HEK293 (cell line): Measurements from ENCODE around the gene CDC14A.

ENCODE experiments used
- CTCF ChIA-PET: fragments of 350-600 bp; formaldehyde crosslinking; extraction: SDS; loops from one replicate; lab custom pipeline; 2021; ENCODE audit warnings: antibody characterized with exemption; lab: Yijun Ruan, JAX
- POLR2A ChIA-PET: fragments of 300-600 bp; formaldehyde crosslinking; extraction: SDS; loops from one replicate; lab custom pipeline; 2020; ENCODE audit warnings: antibody characterized with exemption, inconsistent platforms; lab: Yijun Ruan, JAX
- H3K27ac ChIP-seq: fragments of 200-500 bp; sonication (Bioruptor generic); 2 replicates; pipeline ENCODE4 v1.5.1; 2014; ENCODE audit warnings: low read depth, low read length, control low read depth, inconsistent platforms; ENCODE audit errors: extremely low read depth
- H3K36me3 ChIP-seq, 2 experiments: fragments of 200-500 bp in 1 of 2; sonication (Bioruptor generic) in 1 of 2; 1 replicate in 1 of 2; 2 replicates in 1 of 2; pipeline ENCODE4 v1.5.1; 2014 to 2017; ENCODE audit warnings: inconsistent platforms in 2 of 2, low read length in 2 of 2; ENCODE audit not compliant: control insufficient read depth in 2 of 2, insufficient read depth in 1 of 2
- H3K4me1 ChIP-seq: fragments of 200-500 bp; sonication (Bioruptor generic); 2 replicates; pipeline ENCODE4 v1.5.1; 2014; ENCODE audit warnings: mild to moderate bottlenecking, low read length, inconsistent platforms; ENCODE audit not compliant: control insufficient read depth, insufficient read depth
- H3K4me3 ChIP-seq: 2 replicates; pipeline ENCODE4 v1.5.1; 2011; ENCODE audit warnings: low read depth, mild to moderate bottlenecking, control low read depth, low read length, moderate library complexity
- H3K9me3 ChIP-seq: fragments of 200-500 bp; sonication (Bioruptor generic); 2 replicates; pipeline ENCODE4 v1.5.1; 2014; ENCODE audit warnings: low read depth, low read length, inconsistent platforms; ENCODE audit not compliant: control insufficient read depth, insufficient read depth
- BCL11B ChIP-seq: fragments of 450-650 bp; formaldehyde crosslinking; IDR thresholded peaks from 2 replicates; pipeline ENCODE4 v1.5.1; 2016; ENCODE audit warnings: low read depth, missing biosample characterization, missing genetic modification characterization
- GLIS1 ChIP-seq: fragments of 450-650 bp; formaldehyde crosslinking; IDR thresholded peaks from 2 replicates; pipeline ENCODE4 v1.5.1; 2016; ENCODE audit warnings: missing biosample characterization, missing genetic modification characterization
- HIC1 ChIP-seq: fragments of 450-650 bp; formaldehyde crosslinking; IDR thresholded peaks from 2 replicates; pipeline ENCODE4 v1.5.1; 2016; ENCODE audit warnings: missing biosample characterization, missing genetic modification characterization
- KLF1 ChIP-seq: fragments of 450-650 bp; formaldehyde crosslinking; IDR thresholded peaks from 2 replicates; pipeline ENCODE4 v1.5.1; 2016; ENCODE audit warnings: missing biosample characterization, missing genetic modification characterization
- OSR2 ChIP-seq: fragments of 450-650 bp; formaldehyde crosslinking; IDR thresholded peaks from 2 replicates; pipeline ENCODE4 v1.5.1; 2016; ENCODE audit warnings: missing biosample characterization, missing genetic modification characterization
- OVOL3 ChIP-seq: fragments of 450-650 bp; formaldehyde crosslinking; IDR thresholded peaks from 2 replicates; pipeline ENCODE4 v1.5.1; 2016; ENCODE audit warnings: missing biosample characterization, missing genetic modification characterization
- PRDM6 ChIP-seq: fragments of 450-650 bp; formaldehyde crosslinking; IDR thresholded peaks from 2 replicates; pipeline ENCODE4 v1.5.1; 2017; ENCODE audit warnings: missing biosample characterization, missing genetic modification characterization
- SALL2 ChIP-seq: fragments of 450-650 bp; formaldehyde crosslinking; IDR thresholded peaks from 2 replicates; pipeline ENCODE4 v1.5.0; 2017; ENCODE audit warnings: missing biosample characterization, mild to moderate bottlenecking, missing genetic modification characterization, borderline replicate concordance
- SP7 ChIP-seq: fragments of 450-650 bp; formaldehyde crosslinking; IDR thresholded peaks from 2 replicates; pipeline ENCODE4 v1.5.1; 2016; ENCODE audit warnings: missing biosample characterization, missing genetic modification characterization
- WT1 ChIP-seq: fragments of 450-650 bp; formaldehyde crosslinking; IDR thresholded peaks from 2 replicates; pipeline ENCODE4 v1.5.1; 2016; ENCODE audit warnings: missing biosample characterization, missing genetic modification characterization
- ZBTB1 ChIP-seq: fragments of 450-650 bp; formaldehyde crosslinking; IDR thresholded peaks from 2 replicates; pipeline ENCODE4 v1.5.1; 2016; ENCODE audit warnings: missing biosample characterization, missing genetic modification characterization
- ZBTB20 ChIP-seq: fragments of 450-650 bp; formaldehyde crosslinking; IDR thresholded peaks from 2 replicates; pipeline ENCODE4 v1.5.1; 2016; ENCODE audit warnings: missing biosample characterization, missing genetic modification characterization
- ZBTB44 ChIP-seq: fragments of 450-650 bp; IDR thresholded peaks from 2 replicates; pipeline ENCODE4 v1.5.1; 2018; ENCODE audit warnings: missing biosample characterization, mild to moderate bottlenecking, missing genetic modification characterization
- ZEB2 ChIP-seq: fragments of 450-650 bp; formaldehyde crosslinking; IDR thresholded peaks from 2 replicates; pipeline ENCODE4 v1.5.1; 2016; ENCODE audit warnings: missing biosample characterization, missing genetic modification characterization
- ZFHX2 ChIP-seq: fragments of 450-650 bp; formaldehyde crosslinking; conservative IDR thresholded peaks from 2 replicates; pipeline ENCODE4 v1.5.1; 2016; ENCODE audit warnings: missing biosample characterization, missing genetic modification characterization
- ZNF202 ChIP-seq: fragments of 450-650 bp; formaldehyde crosslinking; IDR thresholded peaks from 2 replicates; pipeline ENCODE4 v1.5.1; 2016; ENCODE audit warnings: missing biosample characterization, missing genetic modification characterization, borderline replicate concordance
- ZNF266 ChIP-seq: fragments of 450-650 bp; formaldehyde crosslinking; IDR thresholded peaks from 2 replicates; pipeline ENCODE4 v1.5.1; 2016; ENCODE audit warnings: missing biosample characterization, missing genetic modification characterization, low read depth
- ZNF350 ChIP-seq: fragments of 450-650 bp; formaldehyde crosslinking; IDR thresholded peaks from 2 replicates; pipeline ENCODE4 v1.5.0; 2017; ENCODE audit warnings: missing biosample characterization, mild to moderate bottlenecking, missing genetic modification characterization
- ZNF398 ChIP-seq: fragments of 450-650 bp; formaldehyde crosslinking; IDR thresholded peaks from 2 replicates; pipeline ENCODE4 v1.5.1; 2017; ENCODE audit warnings: missing biosample characterization, missing genetic modification characterization
- ZNF426 ChIP-seq: fragments of 450-650 bp; formaldehyde crosslinking; IDR thresholded peaks from 2 replicates; pipeline ENCODE4 v1.5.1; 2017; ENCODE audit warnings: missing biosample characterization, missing genetic modification characterization, mild to moderate bottlenecking, inconsistent platforms, moderate library complexity
- ZNF560 ChIP-seq: fragments of 450-650 bp; formaldehyde crosslinking; IDR thresholded peaks from 2 replicates; pipeline ENCODE4 v1.5.1; 2017; ENCODE audit warnings: missing biosample characterization, missing genetic modification characterization, borderline replicate concordance
- ZNF623 ChIP-seq: fragments of 450-650 bp; formaldehyde crosslinking; IDR thresholded peaks from 2 replicates; pipeline ENCODE4 v1.5.1; 2016; ENCODE audit warnings: missing biosample characterization, missing genetic modification characterization
- ZNF707 ChIP-seq: fragments of 450-650 bp; formaldehyde crosslinking; IDR thresholded peaks from 2 replicates; pipeline ENCODE4 v1.5.1; 2016; ENCODE audit warnings: missing biosample characterization, missing genetic modification characterization
- ZNF747 ChIP-seq: fragments of 450-650 bp; formaldehyde crosslinking; IDR thresholded peaks from 2 replicates; pipeline ENCODE4 v1.5.1; 2016; ENCODE audit warnings: missing biosample characterization, missing genetic modification characterization
- ZNF837 ChIP-seq: fragments of 450-650 bp; formaldehyde crosslinking; IDR thresholded peaks from 2 replicates; pipeline ENCODE4 v1.5.1; 2016; ENCODE audit warnings: missing biosample characterization, missing genetic modification characterization
- ZSCAN23 ChIP-seq: fragments of 450-650 bp; formaldehyde crosslinking; IDR thresholded peaks from 2 replicates; pipeline ENCODE4 v1.5.1; 2016; ENCODE audit warnings: missing biosample characterization, missing genetic modification characterization

The CDC14A gene

GRCh38 chr1:100438789-100439188 lies 86.5 kb downstream of the CDC14A start:
- POLR2A ChIA-PET, result interaction anchor here (1.3 kb wide), 1 partner anchor 86 kb away, joined by 4 read pairs; the partner anchor contains the start of gene CDC14A
- CTCF ChIA-PET, result interaction anchor here (1.0 kb wide), 1 partner anchor 21 kb away, joined by 3 read pairs; no protein-coding TSS in a partner anchor
- Histone ChIP-seq H3K36me3 (no peaks in the 10 kb centered on the region), H3K4me1 (no peaks in the 10 kb centered on the region), H3K27ac (no peak overlapping the region), H3K9me3 (no peaks in the 10 kb centered on the region), H3K4me3 (no peak overlapping the region)
- no peak for TF ChIP-seq ZNF837 (tag by site-specific recombination)
- no peak for TF ChIP-seq SALL2 (tag by site-specific recombination)
- no peak for TF ChIP-seq SP7
- TF ChIP-seq ZNF426 (tag by site-specific recombination), result no peak
- TF ChIP-seq BCL11B (tag by site-specific recombination), result no peak
- no peak for TF ChIP-seq ZNF560 (tag by site-specific recombination)
- TF ChIP-seq ZNF266 (tag by site-specific recombination), result no peak
- no peak for TF ChIP-seq ZSCAN23
- TF ChIP-seq ZNF707 (tag by site-specific recombination), result no peak
- TF ChIP-seq ZNF202 (tag by site-specific recombination), result no peak
- no peak for TF ChIP-seq GLIS1 (tag by site-specific recombination)
- TF ChIP-seq ZNF350 (tag by site-specific recombination), result no peak
- TF ChIP-seq ZBTB1 (tag by site-specific recombination), result no peak
- TF ChIP-seq ZNF747 (tag by site-specific recombination), result no peak
- no peak for TF ChIP-seq HIC1

- Histone ChIP-seq H3K27ac (no peak overlapping the region), H3K9me3 (no peaks in the 10 kb centered on the region), H3K4me3 (no peak overlapping the region), H3K36me3 (no peaks in the 10 kb centered on the region), H3K4me1 (no peaks in the 10 kb centered on the region)
- ChIA-PET CTCF (interaction anchor here (0.6 to 1.7 kb wide), 5 partner anchors 15 to 629 kb away, joined by 3 to 5 read pairs (median 3); no protein-coding TSS in a partner anchor), POLR2A (interaction anchor here (1.3 kb wide), 1 partner anchor 88 kb away, joined by 4 read pairs; the partner anchor contains the start of gene CDC14A)
- TF ChIP-seq KLF1 (peak; percentile 38; the same call in 1 of the 2 replicates), ZBTB20 (tag by site-specific recombination) (peak; percentile 91), ZNF623 (tag by site-specific recombination) (no peak), OVOL3 (tag by site-specific recombination) (no peak), PRDM6 (tag by site-specific recombination) (peak; percentile 74), ZNF398 (tag by site-specific recombination) (peak; percentile 44; the same call in 1 of the 2 replicates), ZFHX2 (tag by site-specific recombination) (peak; percentile 27; the same call in 1 of the 2 replicates), OSR2 (peak; percentile 48), ZBTB44 (tag by site-specific recombination) (peak; percentile 19; the same call in 1 of the 2 replicates), WT1 (peak; percentile 72), ZEB2 (tag by site-specific recombination) (0 out of 2 replicates have a peak, but pooled peaks have one; percentile 35)
Measured at GRCh38 chr1:100440075-100440809, 87.9 kb downstream of the CDC14A start.
